ENCODE data around the gene FAM13A.

The FAM13A gene

GRCh38 chr4:88802585-88803286 lies 254.2 kb downstream of the FAM13A start:
- DNase-seq (ENCODE audit: low read depth in 1 of 2, low spot score in 1 of 2) = no peak

GRCh38 chr4:88802138-88802537 lies 254.8 kb downstream of the FAM13A start:
- TF ChIP-seq GABPA (IDR thresholded peaks at IDR 0.05; ENCODE audit: low read depth) (no peak), SPI1 (IDR thresholded peaks at IDR 0.05; ENCODE audit: borderline replicate concordance, low read depth) (no peak), POLR2AphosphoS5 (IDR thresholded peaks at IDR 0.05; ENCODE audit: low read depth) (no peak), CTCF (IDR thresholded peaks at IDR 0.05; ENCODE audit: insufficient read depth, low read length) (no peak), REST (IDR thresholded peaks at IDR 0.05; ENCODE audit: insufficient replicate concordance, low read depth) (no peak)
- DNase-seq (ENCODE audit: low read depth in 1 of 2, low spot score in 1 of 2) = no peak
- H3K4me3 ChIP-seq (replicated peaks; ENCODE audit: insufficient read depth, low read length) = no peak overlapping the region
- no peak overlapping the region for H3K27ac ChIP-seq (replicated peaks)
- H3K27me3 ChIP-seq (ENCODE audit: insufficient read depth, poor library complexity, severe bottlenecking) = no peaks in the 10 kb centered on the region

More at GRCh38 chr4:88802585-88803286, 254.2 kb downstream of the FAM13A start:
- H3K27ac ChIP-seq (replicated peaks) = no peak overlapping the region
- no peak overlapping the region for H3K4me3 ChIP-seq (replicated peaks; ENCODE audit: insufficient read depth, low read length)
- no peaks in the 10 kb centered on the region for H3K27me3 ChIP-seq (ENCODE audit: insufficient read depth, poor library complexity, severe bottlenecking)
- TF ChIP-seq POLR2AphosphoS5 (IDR thresholded peaks at IDR 0.05; ENCODE audit: low read depth) = no peak
- no peak for TF ChIP-seq SPI1 (IDR thresholded peaks at IDR 0.05; ENCODE audit: borderline replicate concordance, low read depth)
- no peak for TF ChIP-seq GABPA (IDR thresholded peaks at IDR 0.05; ENCODE audit: low read depth)
- no peak for TF ChIP-seq CTCF (IDR thresholded peaks at IDR 0.05; ENCODE audit: insufficient read depth, low read length)
- no peak for TF ChIP-seq REST (IDR thresholded peaks at IDR 0.05; ENCODE audit: insufficient replicate concordance, low read depth)

DNA sequence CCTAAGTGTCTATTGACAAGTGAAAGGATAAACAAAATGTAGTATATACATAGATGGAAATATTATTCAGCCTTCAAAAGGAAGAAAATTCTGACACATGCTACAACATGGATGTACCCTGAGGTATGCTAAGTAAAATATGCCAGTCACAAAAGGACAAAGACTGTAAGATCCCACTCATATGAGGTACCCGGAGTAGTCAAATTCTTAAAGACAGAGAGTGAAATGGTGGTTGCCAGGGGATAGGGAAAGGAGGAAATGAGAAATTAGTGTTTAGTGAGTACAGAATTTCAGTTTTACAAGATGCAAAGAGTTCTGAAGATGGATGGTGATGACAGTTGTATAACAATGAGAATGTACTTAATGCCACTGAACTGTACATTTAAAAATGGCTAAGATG lies 257.1 kb downstream of the FAM13A start:
- TF ChIP-seq POLR2AphosphoS5 (IDR thresholded peaks at IDR 0.05; ENCODE audit: low read depth) = no peak
- TF ChIP-seq GABPA (IDR thresholded peaks at IDR 0.05; ENCODE audit: low read depth) = no peak
- TF ChIP-seq CTCF (IDR thresholded peaks at IDR 0.05; ENCODE audit: insufficient read depth, low read length) = no peak
- TF ChIP-seq REST (IDR thresholded peaks at IDR 0.05; ENCODE audit: insufficient replicate concordance, low read depth) = no peak
- no peak for TF ChIP-seq SPI1 (IDR thresholded peaks at IDR 0.05; ENCODE audit: borderline replicate concordance, low read depth)
- no peak for DNase-seq (ENCODE audit: low read depth in 1 of 2, low spot score in 1 of 2)
- Histone ChIP-seq H3K27ac (replicated peaks) (no peak overlapping the region), H3K27me3 (ENCODE audit: insufficient read depth, poor library complexity, severe bottlenecking) (no peaks in the 10 kb centered on the region), H3K4me3 (replicated peaks; ENCODE audit: insufficient read depth, low read length) (no peak overlapping the region)

Data from HL-60 (cell line).